Inflammatory macrophage treated with lipopolysaccharide for 1 hour (primary cell): ENCODE results near the gene TADA2B.
A peak's percentile ranks its signal among the peaks of the same experiment; 100 is the strongest.

Source experiments
- DNase-seq, 2 donors: peaks; one replicate each; pipeline ENCODE4 v3.0.0-alpha.2; 2020 to 2022

TADA2B gene

DNA sequence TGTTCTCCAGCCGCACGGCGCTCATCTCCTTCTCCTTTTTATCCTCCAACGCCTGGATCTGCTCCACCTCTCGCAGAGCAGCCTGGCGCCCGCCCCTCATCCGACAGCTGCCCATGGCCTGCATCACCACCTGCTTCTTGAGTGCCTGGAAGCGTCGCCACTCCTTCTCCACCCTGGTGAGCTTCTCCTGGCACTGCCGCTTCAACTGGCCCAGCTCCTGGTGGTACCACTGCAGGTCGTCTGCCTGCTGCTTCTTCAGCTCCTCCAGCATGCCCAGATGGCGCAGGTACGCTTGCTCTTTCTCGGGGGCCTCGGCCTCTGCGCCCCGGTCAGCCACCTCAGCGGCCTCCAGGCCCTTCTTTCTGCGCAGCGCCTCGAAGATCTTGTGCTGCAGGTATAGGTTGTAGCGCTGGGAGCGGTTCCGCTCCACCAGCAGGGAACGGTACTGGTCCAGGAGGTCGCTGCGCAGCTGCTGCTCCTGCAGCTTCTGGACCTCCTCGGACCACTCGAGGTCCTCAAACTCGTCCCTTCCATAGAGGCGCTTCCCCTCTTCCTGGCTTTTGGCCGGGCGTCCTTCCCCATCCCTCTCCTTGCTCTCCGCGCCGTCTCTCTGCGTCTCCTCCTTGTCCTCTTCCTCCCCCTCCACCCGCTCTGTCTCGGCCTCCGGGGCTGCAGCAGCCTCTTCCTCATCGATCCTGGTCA, 1.2 kb upstream of the TADA2B start:
- DNase-seq = no peak

DNA sequence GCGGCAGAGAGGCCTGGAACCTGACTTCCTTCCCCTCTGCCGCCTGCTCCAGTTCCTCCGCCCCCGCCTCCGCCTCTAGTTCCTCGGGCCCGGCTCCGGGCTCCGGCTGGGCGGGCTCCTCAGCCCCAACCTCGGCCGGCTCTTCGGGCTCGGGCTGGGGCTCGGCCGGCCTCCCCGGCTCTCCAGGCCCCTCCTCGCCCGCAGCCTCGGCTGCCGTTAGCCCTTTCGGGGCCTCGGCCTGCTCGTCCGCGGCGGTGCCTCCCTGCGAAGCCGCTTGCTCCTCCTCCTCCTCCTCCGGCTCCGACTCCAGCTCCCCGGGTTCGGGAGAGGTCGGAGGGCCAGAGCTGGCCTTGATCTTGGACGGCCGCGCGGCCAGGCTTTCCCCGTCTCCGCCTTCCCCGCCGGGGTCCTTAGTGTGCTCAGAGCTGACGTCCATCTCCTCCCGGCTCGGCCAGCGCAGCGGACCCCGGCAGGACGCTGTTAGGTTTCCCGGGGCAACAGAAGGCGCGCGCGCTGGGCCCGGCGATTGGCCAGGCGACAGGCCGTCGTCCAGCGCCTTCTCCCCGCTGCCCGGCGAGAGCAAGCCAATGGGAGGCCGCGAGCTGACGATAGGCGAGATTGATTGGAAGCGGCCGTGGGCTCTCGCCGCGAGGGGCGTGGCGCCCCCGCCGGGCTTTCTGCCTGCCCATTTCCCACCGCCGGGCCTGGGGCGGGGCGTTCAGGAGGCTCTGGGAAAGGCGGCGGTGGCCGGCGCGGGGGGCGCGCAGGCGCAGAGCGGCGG, 479 bp upstream of the TADA2B start:
- DNase-seq = peak; percentile 97 to 98

DNA sequence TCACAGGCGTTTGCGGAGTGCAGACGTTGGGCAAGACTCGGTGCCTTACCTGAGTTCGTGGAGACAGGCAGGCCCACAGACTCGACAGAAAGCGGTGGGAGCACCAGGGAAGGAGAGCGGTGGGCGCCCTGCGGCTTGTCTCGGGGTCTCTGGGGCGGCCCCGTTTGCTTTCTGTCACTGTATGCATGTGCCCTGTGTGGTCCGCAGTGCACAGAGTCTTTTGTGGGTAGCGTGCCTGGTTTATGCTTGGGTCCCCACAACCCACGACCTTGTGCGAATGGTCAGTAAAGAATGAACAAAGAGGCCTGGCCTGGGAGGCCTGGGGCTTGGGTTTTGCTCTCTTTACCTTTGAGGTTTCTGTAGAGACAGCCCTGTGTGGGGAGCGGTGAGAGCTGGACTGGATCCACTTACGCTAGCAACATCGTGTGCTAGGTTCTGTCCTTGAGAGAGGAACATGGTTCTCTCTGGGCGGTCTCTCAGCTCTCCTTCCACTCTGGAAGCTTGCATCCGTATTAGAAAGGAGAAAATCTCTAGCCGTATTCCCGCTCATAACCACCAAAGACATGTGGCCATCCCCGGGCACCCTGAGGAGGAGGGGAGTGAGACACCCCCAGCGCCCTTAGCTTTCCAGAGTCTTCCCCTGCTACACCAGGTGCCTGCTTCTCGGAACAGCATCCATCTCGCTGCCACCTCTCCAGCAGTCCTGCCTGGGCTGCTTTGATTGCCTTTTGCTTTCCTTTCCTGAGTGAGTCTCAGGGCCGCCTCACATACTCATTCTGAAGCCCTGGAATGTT, 1.2 kb downstream of the TADA2B start:
- DNase-seq = no peak

DNA sequence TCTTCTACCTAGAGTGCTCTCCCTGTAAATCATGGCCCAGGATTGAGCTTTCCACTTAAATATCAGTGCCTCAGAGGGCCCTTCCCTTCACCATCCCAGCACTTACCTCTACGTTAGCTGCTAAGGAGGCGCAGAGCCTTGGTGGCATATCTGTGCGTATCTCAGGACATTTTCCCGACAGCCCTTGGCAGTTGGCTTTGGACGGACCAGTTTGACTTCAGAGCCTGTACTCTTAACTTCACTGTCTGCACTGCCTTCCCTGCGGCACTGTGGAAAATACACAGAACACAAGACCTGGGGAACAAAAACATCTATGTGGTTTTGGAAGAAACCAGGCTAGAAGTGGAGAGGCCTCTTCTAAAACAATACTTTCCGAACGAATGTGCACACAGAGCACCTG, 2.4 kb downstream of the TADA2B start:
- no peak for DNase-seq

DNA sequence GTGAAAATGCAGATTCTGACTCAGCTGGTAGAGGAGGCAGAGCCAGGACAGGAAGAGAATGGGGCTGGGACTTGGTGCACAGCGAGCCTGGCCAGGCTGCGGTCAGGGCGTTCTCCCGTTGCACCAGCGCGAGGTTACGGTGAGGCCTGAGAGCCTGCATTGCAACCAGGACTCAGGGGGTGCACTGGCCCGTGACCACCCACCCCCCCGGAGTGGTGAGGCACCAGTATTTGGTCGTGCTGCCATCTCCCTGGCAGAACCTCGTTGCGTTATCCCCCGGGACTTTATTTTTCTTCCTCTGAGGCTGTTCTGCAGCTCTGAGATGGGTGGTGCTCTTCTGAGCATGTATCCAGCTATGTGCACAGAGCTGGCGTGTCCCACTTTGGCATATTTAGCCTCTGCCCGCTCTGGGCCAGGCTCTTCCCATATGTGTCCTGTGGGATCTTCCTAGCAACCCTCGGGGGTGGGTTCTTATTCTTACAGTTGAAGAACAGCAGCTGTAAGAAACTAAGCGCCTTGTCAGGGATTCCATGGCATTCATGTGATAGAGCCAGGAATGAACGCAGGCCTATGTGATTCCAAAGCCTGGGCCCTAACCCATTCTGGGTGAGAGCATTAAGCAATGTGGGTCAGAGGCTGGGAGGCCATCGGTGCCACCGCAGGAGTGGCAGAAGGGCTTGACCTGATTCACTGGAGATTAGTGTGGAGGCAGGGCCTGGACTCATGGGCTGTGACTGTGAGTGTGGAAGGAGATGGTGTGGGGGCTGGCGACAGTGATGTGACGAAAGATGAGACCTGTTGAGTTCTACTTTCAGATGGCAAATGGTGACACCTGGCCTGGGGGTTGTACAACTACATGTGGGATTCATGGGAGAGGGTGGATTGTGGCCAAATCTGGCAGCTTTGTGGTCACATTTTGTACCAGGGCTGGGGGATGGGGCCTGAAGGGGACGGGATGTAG, 3.1 kb downstream of the TADA2B start:
- DNase-seq = no peak

DNA sequence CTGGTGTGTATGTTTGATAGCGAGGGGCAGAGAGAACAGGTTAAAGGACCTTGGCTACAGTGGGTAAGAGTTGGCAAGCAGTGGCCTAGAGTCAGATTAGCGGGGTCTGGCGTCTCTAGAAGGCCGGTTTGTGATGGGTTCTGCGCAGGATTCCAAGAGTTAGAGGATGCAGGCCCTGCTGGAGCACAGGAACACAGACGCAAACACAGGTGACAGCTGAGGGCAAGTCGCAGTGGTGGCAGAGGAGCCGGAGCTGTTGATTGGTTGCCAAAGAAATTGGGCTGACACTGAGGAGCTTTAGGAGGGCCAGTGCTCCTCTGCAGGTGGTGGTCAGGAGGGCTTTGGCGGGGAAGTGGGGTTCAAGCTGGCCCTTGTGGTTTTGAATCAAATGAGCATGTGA, 3.8 kb downstream of the TADA2B start:
- no peak for DNase-seq

DNA sequence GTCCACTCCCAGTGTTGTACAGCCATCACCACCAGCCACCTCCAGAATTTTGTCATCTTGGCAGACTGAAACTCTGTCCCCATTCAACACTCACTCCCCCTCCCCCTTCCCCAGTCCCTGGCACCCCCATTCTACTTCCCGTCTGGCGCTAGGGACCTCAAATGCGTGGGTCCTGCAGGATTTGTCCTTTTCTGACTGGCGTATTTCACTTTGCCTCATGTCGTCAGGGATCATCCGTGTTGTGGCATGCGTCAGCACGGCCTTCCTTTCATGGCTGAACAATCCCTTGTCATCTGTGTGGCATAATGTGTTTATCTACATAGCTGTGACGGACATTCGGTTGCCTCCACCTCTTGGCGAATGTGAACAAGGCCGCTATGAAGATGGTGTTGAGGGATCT, 5.5 kb downstream of the TADA2B start:
- no peak for DNase-seq

DNA sequence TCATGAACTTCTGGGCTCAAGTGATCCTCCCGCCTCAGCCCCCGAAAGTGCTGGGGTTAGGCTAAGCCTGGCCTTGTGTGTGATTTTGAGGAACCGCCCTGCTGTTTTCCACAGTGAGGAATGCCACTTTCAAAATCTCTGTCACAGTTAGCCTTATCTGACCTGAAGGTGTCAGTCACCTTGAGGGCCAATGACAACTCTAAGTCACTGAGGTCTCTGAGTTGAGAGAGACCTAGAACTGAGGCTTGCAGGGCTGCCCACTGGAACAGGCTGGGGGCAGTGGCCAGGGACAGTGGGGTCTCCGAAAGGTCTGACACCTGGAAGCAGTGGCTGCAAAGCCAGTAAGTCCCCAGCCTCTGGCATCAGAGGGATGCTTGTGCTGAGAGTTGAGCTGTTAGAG, 6.1 kb downstream of the TADA2B start:
- no peak for DNase-seq

DNA sequence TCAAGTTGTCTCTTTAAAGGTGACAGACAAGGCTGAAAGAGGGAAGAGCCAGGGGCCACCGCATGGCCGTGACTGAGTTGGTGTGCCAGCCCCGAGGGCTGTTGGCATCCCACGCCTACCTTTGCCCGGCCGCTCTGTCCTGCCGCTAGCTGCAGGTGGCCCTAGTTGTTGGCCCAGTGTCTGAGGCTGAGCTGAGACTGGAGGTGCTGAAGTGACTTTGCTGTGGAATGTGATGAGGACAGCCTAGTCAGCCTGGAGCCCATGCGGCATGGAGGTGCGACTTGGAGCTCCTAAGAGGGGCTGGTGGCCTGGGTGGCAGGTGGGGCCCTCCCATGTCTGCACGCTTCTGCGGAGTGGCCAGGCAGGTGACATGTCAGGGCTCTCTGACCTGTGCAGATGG, 6.6 kb downstream of the TADA2B start:
- no peak for DNase-seq

DNA sequence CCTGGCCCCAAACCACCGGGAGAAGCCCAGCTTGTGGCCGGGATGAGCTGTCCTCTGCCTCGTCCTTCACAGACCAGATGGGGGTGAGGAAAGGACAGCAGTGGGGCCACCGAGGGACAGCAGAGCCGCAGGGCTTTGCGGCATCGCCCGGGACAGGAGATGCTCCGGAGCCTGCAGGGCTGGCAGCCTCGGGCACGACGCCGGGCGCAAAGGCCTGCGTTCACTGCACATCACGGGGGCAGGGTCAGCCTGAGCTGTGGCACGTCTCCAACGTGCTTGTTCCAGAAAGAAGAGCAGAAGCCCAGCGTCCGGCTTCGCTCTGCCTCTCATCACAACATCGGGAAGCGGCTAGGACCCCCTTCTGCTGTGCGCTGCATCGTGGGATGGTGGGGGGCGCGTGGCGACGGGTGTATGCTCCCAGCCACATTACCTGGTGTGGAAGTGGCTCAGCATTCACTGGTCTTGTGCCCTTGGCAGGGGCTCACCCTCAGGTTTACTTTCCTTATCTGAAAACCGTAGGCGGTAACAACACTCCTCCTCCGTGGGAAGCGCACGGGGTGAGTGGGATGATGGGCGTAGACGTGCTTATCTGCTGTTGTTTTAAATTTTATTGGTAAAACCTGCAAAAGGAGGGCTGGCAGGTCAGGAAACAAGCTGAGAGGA, 7.4 kb downstream of the TADA2B start:
- DNase-seq = no peak

DNA sequence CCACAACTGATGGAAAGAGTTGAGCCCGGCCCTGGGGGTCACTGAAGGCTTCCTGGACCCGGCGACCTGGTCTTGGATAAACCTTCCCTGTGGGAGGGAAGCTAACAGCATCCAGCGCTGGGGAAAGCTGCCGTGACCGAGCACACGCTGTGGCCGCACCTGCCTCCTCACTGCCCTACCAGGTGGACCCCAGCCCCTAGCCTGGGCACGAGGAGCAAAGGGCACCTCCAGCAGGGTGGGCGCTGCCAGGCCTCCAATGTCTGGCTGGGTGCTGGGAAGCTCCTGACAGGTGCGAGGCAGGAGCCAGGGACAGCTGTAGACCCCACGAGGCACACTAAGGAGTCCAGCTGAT, 7.9 kb downstream of the TADA2B start:
- DNase-seq = no peak

DNA sequence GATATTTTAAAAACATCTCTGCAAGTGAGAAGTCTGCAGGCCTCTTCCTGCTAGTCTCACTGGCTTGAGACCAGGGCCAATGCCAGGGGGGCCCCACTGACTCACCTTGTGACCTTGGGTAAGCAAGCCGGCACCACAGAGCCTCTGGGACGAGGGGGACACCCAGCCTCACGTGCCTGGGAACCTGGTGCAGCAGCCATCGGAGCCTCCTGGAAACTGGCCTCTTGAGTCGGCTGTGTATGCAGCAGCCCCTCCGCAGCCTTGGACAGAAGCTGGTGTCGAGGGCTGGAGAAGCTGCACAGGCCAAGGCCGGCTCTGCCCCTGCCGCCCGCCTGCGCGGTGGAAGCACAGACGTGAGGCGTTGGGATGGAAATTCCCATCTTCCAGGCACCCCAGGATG, 8.7 kb downstream of the TADA2B start:
- no peak for DNase-seq

DNA sequence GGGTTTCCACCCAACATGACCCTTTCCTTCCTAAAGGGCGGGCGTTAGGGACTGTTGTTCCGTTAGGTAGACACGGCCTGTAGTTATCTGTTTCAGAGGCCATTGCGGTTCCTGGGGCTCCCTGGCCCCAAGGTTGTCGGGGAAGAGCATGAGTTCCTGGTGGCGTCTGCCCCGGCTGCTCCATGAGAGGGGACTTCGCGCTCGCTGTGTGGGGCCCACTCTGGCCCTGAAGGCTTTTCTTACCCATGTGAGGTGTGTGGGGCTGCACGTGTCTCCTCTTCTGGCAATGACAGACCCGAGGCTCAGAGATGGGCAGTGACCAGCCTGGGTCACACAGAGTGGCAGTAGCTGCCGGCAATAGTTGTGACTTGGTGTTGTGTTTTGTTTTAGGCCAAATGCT, 9.1 kb downstream of the TADA2B start:
- no peak for DNase-seq

DNA sequence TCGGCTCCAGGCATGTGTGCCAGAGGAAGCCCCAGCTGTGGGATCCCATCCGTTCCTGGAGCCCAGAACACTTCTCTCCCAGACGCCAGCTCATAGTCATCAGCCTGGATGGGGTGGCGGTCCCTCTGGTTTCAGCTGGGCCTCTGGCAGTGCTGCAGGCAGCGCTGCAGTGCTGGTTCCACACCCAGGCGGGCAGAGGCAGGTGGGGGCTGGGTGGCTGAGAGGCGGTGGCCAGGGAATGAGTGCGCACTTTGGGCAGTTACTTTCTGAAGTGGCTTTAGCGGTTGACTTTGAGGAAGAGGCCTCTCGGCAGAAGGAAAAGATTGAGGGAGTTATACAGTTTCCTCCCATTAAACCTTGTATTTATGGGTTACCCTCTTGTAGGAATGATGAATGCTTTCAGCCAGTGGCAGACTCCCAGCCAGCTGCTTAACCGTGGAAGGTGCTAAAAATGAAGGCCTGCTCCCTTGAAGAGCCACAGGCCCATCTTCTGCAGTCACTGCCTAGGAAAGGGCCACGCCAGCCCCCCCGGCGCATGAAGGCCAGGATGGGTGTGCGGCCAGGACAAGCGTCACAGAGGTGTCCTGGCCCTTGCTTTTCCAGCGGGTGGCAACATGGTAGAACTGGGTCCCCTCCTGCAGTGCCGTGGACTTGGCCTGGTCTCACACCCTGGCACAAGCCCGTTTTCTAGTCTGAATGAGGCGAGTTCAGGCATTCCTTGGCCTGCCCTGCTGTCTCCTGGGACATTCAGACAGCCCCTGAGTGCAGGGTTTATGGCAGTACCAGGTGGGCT, 9.9 kb downstream of the TADA2B start:
- peak; percentile 17 to 25 for DNase-seq

DNA sequence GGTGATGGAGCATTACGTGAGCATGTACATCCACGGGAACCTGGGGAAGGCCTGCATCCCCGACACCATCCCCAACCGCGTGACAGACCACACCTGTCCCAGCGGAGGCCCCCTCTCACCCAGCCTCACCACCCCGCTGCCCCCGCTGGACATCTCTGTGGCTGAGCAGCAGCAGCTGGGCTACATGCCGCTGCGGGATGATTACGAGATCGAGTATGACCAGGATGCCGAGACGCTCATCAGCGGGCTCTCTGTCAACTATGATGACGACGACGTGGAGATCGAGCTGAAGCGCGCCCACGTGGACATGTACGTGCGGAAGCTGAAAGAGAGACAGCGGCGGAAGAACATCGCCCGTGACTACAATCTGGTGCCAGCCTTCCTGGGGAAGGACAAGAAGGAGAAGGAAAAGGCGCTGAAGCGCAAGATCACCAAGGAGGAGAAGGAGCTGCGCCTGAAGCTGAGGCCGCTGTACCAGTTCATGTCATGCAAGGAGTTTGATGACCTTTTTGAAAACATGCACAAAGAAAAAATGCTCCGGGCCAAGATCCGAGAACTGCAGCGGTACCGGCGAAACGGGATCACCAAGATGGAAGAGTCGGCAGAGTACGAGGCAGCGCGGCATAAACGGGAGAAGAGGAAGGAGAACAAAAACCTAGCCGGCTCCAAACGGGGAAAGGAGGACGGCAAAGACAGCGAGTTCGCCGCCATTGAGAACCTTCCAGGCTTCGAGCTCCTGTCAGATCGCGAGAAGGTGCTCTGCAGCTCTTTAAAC, 11.1 kb downstream of the TADA2B start:
- no peak for DNase-seq

DNA sequence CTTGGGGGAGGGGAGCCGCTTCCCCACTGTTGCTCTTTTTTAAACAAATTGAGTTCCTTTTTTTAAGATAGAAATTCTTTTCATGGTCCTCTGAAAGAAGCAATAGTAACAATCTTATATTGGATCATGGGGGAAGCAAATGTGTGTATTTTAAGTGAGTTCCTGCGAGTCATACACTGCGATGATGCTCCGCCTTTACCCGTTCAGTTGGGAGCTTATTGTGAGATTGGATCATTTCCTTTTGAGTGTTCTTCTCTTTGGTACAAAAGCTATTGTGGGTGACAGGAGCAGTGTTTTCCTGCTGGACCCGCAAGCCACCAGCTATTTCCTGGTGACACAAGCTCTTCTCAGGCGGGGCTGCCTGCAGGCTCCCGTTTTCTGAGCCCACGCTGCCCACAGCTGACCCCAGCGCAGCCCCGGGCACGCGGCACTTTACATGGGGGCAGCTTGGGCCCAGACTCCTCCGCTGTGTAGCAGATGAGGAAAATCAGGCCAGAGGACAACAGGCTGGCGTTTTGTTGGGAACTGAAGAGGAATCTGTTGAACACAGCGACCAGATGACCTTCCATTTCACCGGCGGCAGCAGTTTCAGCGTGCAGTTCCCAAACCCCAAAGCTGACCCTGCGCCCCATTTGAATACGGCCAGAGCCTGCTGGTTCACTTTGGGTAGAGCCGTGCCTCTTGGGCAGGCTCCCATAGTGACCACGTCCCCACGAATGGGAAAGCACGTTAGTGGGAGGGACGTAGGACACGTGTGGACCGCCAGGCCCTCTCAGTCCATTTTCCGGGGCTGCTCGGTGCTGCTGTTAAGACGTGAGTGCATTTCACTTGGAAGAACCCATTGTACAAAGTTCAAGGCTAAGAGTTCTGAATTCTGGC, 12.2 kb downstream of the TADA2B start:
- no peak for DNase-seq

DNA sequence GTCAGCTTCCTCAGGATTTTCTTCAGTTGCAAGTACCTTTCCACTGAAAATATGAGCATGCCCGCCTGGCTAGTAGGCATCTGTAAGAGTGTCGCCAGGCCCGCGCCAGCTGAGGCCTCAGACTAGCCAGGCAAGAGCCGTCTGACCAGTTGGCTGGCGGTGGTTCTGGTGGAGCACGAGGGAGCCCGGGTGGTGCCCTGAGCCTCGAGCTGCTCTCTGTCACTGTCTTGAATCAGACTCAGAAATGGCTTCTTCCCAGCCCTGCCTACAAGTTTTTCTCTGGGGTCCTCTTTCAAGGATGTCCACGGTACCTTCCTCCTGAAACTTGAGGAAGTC, 12.8 kb downstream of the TADA2B start:
- no peak for DNase-seq

DNA sequence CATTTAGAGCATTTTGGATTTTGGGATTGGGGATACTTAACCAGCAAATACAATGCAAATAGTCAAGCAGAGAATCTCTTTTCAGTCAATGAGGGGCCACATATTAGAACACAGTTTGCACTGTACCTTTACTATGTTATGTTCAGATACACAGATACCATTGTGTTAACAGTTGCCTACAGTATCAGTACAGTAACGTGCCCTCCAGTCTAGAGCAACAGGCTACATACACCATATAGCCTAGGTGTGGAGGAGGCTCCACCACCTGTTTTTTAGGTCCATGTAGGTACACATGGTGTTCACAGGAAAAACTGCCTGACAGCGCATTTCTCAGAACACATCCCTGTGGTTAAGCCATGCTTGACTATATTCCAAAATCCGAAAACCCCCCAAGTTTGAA, 15.6 kb downstream of the TADA2B start:
- no peak for DNase-seq

DNA sequence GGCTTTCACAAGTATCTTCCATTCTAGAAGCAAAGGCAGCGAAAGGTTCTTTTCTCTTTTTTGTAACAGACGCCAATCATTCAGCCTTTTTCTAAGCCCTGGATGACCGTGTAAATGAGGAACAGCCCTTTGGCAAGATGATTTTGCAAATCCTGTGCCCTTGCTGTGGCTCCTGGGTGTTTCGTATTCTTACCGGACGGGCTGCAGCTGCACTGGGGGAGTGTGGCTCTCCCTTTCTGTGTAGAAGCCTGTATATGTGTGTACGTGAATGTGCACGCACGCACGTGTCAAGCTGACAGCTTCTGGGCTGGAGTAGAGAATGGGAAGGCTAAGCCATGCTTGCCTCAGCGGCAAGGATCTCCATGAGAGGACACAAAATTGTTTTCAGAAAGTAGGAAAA, 16.5 kb downstream of the TADA2B start:
- DNase-seq = peak; percentile 55 to 61
